Keratinocyte (primary cell): Measurements from ENCODE around the gene SH3D21. TPM values are rescaled to one million over a fixed set of nuclear protein-coding genes. Genes with fewer than 3 reads are reported as not detected.
A peak's percentile ranks its signal among the peaks of the same experiment; 100 is the strongest.

Experiments
- DNase-seq: peaks from one replicate; pipeline ENCODE4 v3.0.0-alpha.2; 2011; ENCODE audit warnings: low read depth, missing footprints, low spot score
- FAIRE-seq: peaks from 2 replicates; lab custom pipeline; 2011; peaks lifted over from hg19 to GRCh38; lab: Jason Lieb, UNC
- H2AFZ ChIP-seq: 2 replicates; pipeline ENCODE4 v1.6.0; 2012; ENCODE audit warnings: low read length, control low read depth, inconsistent platforms; ENCODE audit not compliant: control insufficient read depth
- H3K27ac ChIP-seq: 2 replicates; pipeline ENCODE4 v1.5.1; 2011; ENCODE audit warnings: low read length; ENCODE audit not compliant: control insufficient read depth, insufficient read depth
- H3K27me3 ChIP-seq: 3 replicates; pipeline ENCODE4 v1.6.0; 2011; ENCODE audit warnings: low read length; ENCODE audit not compliant: control insufficient read depth, insufficient read depth; ENCODE audit errors: extremely low read depth
- H3K36me3 ChIP-seq, 2 experiments: 2 replicates in 1 of 2; 3 replicates in 1 of 2; pipeline ENCODE4 v1.5.1; 2011; ENCODE audit warnings: low read length in 2 of 2, mild to moderate bottlenecking in 1 of 2; ENCODE audit not compliant: control insufficient read depth in 2 of 2, insufficient read depth in 2 of 2; ENCODE audit errors: extremely low read depth in 1 of 2
- H3K4me1 ChIP-seq: 3 replicates; pipeline ENCODE4 v1.5.1; 2011; ENCODE audit warnings: low read length; ENCODE audit not compliant: control insufficient read depth, insufficient read depth; ENCODE audit errors: extremely low read depth
- H3K4me2 ChIP-seq: 3 replicates; pipeline ENCODE4 v1.6.0; 2011; ENCODE audit warnings: low read depth, low read length; ENCODE audit not compliant: control insufficient read depth, insufficient read depth; ENCODE audit errors: extremely low read depth
- H3K4me3 ChIP-seq, 3 experiments: fragments of 200-600 bp in 1 of 3; sonication (generic) in 1 of 3; 2 replicates in 2 of 3; 3 replicates in 1 of 3; pipeline ENCODE4 v1.5.1; 2011 to 2016; ENCODE audit warnings: low read length in 3 of 3, mild to moderate bottlenecking in 3 of 3, control low read depth in 2 of 3, inconsistent platforms in 1 of 3, low read depth in 1 of 3, mixed read lengths in 1 of 3, mixed run types in 1 of 3, moderate library complexity in 1 of 3; ENCODE audit not compliant: control insufficient read depth in 2 of 3, insufficient read depth in 2 of 3; ENCODE audit errors: extremely low read depth in 1 of 3
- H3K79me2 ChIP-seq: 2 replicates; pipeline ENCODE4 v1.6.0; 2012; ENCODE audit warnings: low read length; ENCODE audit not compliant: control insufficient read depth, insufficient read depth
- H3K9ac ChIP-seq: 3 replicates; pipeline ENCODE4 v1.6.0; 2011; ENCODE audit warnings: low read length; ENCODE audit not compliant: control insufficient read depth, insufficient read depth; ENCODE audit errors: extremely low read depth
- H3K9me1 ChIP-seq: 3 replicates; pipeline ENCODE4 v1.6.0; 2011; ENCODE audit warnings: low read length; ENCODE audit not compliant: control insufficient read depth, insufficient read depth; ENCODE audit errors: extremely low read depth
- H3K9me3 ChIP-seq: 2 replicates; pipeline ENCODE4 v1.5.1; 2012; ENCODE audit warnings: low read depth, low read length; ENCODE audit not compliant: control insufficient read depth
- H4K20me1 ChIP-seq: 3 replicates; pipeline ENCODE4 v1.6.0; 2011; ENCODE audit warnings: low read length; ENCODE audit not compliant: control insufficient read depth, insufficient read depth; ENCODE audit errors: extremely low read depth
- EZH2 ChIP-seq: IDR thresholded peaks from one replicate; pipeline ENCODE4 v1.6.1; 2012; ENCODE audit warnings: inconsistent platforms, mild to moderate bottlenecking, low read length, moderate library complexity
- dilution Hi-C: fragments of 300-500 bp; cut with MboI; formaldehyde crosslinking; loops from one replicate; pipeline ENCODE4 v1.7.0; 2020; ENCODE audit warnings: low sequenced_read_pairs; ENCODE audit not compliant: extremely low pct_ligation_motif_present
- polyA minus RNA-seq, 3 experiments: library from RNA; depleted of rRNA, polyadenylated mRNA; stranded (reverse); fragments of >200 nt; gene quantifications; 1 replicate in 1 of 3; 2 replicates in 1 of 3; 3 replicates in 1 of 3; pipeline ENCODE4 v1.2.3, GENCODE V29; 2011
- polyA plus RNA-seq, 5 experiments: library from polyadenylated mRNA; depleted of rRNA in 3 of 5; stranded (reverse) in 3 of 5; stranded (forward) in 1 of 5; unstranded in 1 of 5; fragments of >200 nt; gene quantifications; 1 replicate in 1 of 5; 2 replicates in 3 of 5; 3 replicates in 1 of 5; pipeline versions ENCODE4 v1.2.1 to v1.2.3, GENCODE V29; 2011 to 2012; ENCODE audit warnings: missing spikeins in 2 of 5, low read depth in 1 of 5, low replicate concordance in 1 of 5
- TF ChIP-seq, protein P1 (sequence below), 3 experiments: IDR thresholded peaks in 1 of 3; conservative IDR thresholded peaks in 1 of 3; optimal IDR thresholded peaks in 1 of 3; 2 replicates in 2 of 3; 3 replicates in 1 of 3; pipeline versions ENCODE3 to v1.5.1; 2011; ENCODE audit warnings: low read length in 3 of 3, mild to moderate bottlenecking in 3 of 3, moderate library complexity in 2 of 3, control low read depth in 1 of 3, inconsistent platforms in 1 of 3; ENCODE audit not compliant: insufficient read depth in 2 of 3; ENCODE audit errors: extremely low read depth in 1 of 3

SH3D21 gene
- 4.8 to 17.4 TPM (median 7.1 TPM) in 3 replicates for polyA plus RNA-seq
- polyA plus RNA-seq (2011; ENCODE audit: low read depth), result 24.5 TPM
- polyA plus RNA-seq (2011; cell fraction: cytosol; rRNA removed), result 2.9 and 3.6 TPM in 2 replicates
- polyA plus RNA-seq (2011; cell fraction: nucleus; rRNA removed), result 69.0 and 93.2 TPM in 2 replicates
- 6.6 and 24.3 TPM in 2 replicates for polyA plus RNA-seq (2012; ENCODE audit: low replicate concordance)
- polyA minus RNA-seq, result 3.2 to 7.3 TPM (median 5.8 TPM) in 3 replicates
- 3.1 TPM for polyA minus RNA-seq (2011; cell fraction: cytosol; rRNA and poly(A)+ RNA removed)
- 11.2 and 14.5 TPM in 2 replicates for polyA minus RNA-seq (2011; cell fraction: nucleus; rRNA and poly(A)+ RNA removed)

DNA sequence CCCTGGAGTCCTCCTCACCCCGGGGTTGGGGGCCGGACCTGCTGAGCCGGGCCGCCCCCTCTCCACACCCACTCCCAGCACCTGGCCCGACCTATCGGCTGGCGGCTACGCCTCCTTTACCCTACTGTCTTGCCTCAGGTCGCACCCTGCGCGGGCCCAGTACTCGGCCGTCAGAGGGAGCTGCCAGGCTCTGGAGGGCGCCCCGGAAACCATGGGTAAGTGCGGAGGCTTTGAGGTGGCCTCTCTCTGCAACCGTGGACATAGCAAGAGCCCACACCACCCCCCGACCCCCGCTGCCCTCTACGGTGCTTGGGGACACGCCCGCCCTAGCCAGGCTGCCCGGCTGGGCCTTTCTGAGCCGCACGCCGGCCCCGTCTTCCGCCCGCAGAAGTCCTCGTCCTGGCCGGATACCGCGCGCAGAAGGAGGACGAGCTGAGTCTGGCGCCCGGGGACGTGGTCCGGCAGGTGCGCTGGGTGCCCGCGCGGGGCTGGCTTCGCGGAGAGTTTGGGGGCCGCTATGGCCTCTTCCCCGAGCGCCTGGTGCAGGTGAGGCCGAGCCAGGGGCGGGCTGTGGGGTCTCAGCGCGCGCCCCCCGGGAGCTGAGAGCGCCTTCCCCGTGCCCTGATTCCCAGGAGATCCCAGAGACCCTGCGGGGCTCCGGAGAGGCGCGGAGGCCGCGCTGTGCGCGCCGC lies at the start of gene SH3D21:
TSS of gene SH3D21 (plus strand) at position 159 of the 692 bp plus-strand sequence. CDS start at position 212, 53 bp downstream.
- FAIRE-seq (no peak), DNase-seq (peak; percentile 41)
- H4K20me1 ChIP-seq, result no peaks in the 10 kb centered on the region
- H3K4me1 ChIP-seq, result peaks cover 21% of the 10 kb centered on the region
- peak within 1 kb of the TSS; percentile 81 for H3K9ac ChIP-seq
- H3K36me3 ChIP-seq, result peaks cover 18 to 37% of the 10 kb centered on the region in 2 experiments
- H3K27ac ChIP-seq, result peak within 1 kb of the TSS; percentile 89
- H3K4me2 ChIP-seq, result peak within 1 kb of the TSS; percentile 88
- H3K9me3 ChIP-seq, result no peaks in the 10 kb centered on the region
- no peaks in the 10 kb centered on the region for H3K9me1 ChIP-seq
- no peaks in the 10 kb centered on the region for H3K27me3 ChIP-seq
- dilution Hi-C loops, result no loop called here
- H3K4me3 ChIP-seq, result peak within 1 kb of the TSS; percentile 58 to 86 (median 81)
- peak within 1 kb of the TSS; percentile 74 for H2AFZ ChIP-seq
- H3K79me2 ChIP-seq, result peaks cover 10% of the 10 kb centered on the region
- TF ChIP-seq EZH2, result no peak
- TF ChIP-seq, protein P1, sequence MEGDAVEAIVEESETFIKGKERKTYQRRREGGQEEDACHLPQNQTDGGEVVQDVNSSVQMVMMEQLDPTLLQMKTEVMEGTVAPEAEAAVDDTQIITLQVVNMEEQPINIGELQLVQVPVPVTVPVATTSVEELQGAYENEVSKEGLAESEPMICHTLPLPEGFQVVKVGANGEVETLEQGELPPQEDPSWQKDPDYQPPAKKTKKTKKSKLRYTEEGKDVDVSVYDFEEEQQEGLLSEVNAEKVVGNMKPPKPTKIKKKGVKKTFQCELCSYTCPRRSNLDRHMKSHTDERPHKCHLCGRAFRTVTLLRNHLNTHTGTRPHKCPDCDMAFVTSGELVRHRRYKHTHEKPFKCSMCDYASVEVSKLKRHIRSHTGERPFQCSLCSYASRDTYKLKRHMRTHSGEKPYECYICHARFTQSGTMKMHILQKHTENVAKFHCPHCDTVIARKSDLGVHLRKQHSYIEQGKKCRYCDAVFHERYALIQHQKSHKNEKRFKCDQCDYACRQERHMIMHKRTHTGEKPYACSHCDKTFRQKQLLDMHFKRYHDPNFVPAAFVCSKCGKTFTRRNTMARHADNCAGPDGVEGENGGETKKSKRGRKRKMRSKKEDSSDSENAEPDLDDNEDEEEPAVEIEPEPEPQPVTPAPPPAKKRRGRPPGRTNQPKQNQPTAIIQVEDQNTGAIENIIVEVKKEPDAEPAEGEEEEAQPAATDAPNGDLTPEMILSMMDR (optimal IDR thresholded peaks at IDR 0.05 in 1 of 3, IDR thresholded peaks at IDR 0.05 in 1 of 3, conservative IDR thresholded peaks at IDR 0.05 in 1 of 3; ENCODE audit: extremely low read depth in 1 of 3, insufficient read depth in 2 of 3, low read length in 3 of 3), result peak; percentile 10 to 29 (median 22)

GRCh38 chr1:36256558-36257374 lies 49.4 kb upstream of the SH3D21 start:
- Histone ChIP-seq H4K20me1 (peaks cover 6% of the 10 kb centered on the region), H3K4me3 (no peak overlapping the region), H3K4me1 (no peaks in the 10 kb centered on the region), H3K79me2 (peaks cover 89% of the 10 kb centered on the region), H3K9ac (no peak overlapping the region), H3K27me3 (no peaks in the 10 kb centered on the region), H3K9me1 (no peaks in the 10 kb centered on the region), H3K27ac (no peak overlapping the region), H3K36me3 (peaks cover 9 to 12% of the 10 kb centered on the region in 2 experiments), H2AFZ (no peak overlapping the region), H3K4me2 (no peak overlapping the region), H3K9me3 (no peaks in the 10 kb centered on the region)
- TF ChIP-seq EZH2, result no peak
- TF ChIP-seq, protein P1 (optimal IDR thresholded peaks at IDR 0.05 in 1 of 3, IDR thresholded peaks at IDR 0.05 in 1 of 3, conservative IDR thresholded peaks at IDR 0.05 in 1 of 3; ENCODE audit: extremely low read depth in 1 of 3, insufficient read depth in 2 of 3, low read length in 3 of 3), result no peak
- DNase-seq, result no peak
- dilution Hi-C loops, result no loop called here
- no peak for FAIRE-seq
